Jurkat, Clone E6-1 (cell line): ENCODE results near the gene PSMB1. TPM values are rescaled to one million over a fixed set of nuclear protein-coding genes. Genes with fewer than 3 reads are reported as not detected.

ENCODE experiments used
- DNase-seq: peaks from one replicate; pipeline ENCODE4 v3.0.0-alpha.2; 2011; ENCODE audit warnings: low read depth, low spot score
- H3K4me3 ChIP-seq: 2 replicates; pipeline ENCODE4 v1.5.1; 2011; ENCODE audit warnings: mild to moderate bottlenecking, low read length, control low read depth, moderate library complexity
- polyA plus RNA-seq: library from polyadenylated mRNA; unstranded; fragments of >200 nt; gene quantifications from one replicate; pipeline ENCODE4 v1.2.1, GENCODE V29; 2012; ENCODE audit warnings: missing spikeins; ENCODE audit not compliant: insufficient read length, insufficient read depth

PSMB1 gene
- polyA plus RNA-seq, result 445 TPM

DNA sequence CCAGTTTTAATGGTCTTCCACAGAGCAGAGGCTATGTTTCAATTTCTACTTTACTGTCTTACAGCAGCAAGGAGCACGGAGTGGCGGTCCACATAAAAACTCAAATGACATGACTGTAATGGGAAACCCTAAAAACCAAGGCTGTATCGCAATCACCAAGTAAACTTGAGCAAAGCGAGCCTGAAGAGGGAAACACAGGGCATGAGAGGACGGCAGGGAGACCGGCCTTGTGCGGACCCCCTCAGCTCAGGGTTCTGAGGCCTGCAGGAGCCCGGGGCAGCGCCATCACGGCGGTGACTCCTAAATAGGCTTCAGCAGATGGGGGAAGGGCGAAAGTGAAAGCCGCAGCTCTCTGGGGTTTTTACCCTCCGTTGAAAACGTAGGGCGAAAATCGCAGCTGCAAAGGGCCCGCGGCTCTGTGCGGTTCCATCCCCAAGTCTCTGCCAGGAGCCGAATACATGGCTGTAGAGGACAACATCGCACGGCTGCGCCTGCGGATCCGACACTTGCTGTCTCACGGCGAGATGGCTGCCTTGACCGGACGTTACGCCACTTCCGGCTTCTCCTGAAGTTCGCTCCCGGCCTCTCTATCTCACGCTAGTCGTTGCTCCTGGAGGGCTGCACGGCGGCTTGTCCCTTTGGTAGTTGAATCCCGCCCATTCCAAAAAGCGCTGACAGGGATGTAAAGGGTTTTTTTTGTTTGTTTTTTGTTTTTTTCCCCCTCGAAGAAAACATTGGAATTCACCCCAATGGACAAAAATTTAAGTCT lies at the start of gene PSMB1:
TSS of gene PSMB1 (minus strand) at position 543 of the 769 bp plus-strand sequence. CDS start at position 478, 65 bp downstream.
- DNase-seq, result peak; percentile 83
- H3K4me3 ChIP-seq, result peak within 1 kb of the TSS; percentile 96

DNA sequence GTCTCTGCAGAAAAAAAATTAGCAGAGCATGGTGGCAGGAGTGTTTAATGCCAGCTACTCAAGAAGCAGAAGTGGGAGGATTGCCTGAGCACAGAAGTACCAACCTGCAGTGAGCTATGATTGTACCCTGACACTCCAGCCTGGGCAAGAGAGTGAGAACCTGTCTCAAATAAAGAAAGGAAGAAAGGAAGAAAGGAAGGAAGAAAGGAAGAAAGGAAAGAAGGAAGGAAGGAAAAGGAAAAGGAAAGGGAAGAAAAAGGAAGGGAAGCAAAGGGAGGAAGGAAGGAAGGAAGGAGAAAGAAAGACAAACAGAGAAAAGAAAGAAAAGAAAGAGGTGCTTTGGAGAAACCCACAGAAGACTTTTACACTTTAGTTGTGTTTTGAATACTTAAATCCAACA lies 44.2 kb upstream of the PSMB1 start:
- H3K4me3 ChIP-seq, result no peak overlapping the region
- no peak for DNase-seq

DNA sequence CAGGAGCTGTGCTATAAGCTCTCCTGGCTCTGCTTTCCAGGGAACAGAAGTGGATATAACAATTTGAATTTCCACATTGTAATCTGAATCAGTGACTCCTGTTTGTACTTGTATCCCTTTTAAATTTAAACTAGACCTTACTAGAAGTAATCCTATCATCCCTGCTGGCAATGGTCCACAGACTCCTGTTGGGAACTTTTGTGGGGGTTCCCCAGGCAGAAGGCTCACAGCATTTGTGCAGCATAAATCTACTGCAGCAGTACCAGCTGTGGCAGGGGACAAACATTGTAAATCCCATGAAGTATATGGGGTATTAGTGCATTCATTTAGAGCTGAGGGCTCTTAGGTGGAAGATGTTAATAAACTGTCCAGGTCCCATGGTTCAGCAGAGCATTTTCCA lies 43.3 kb upstream of the PSMB1 start:
- H3K4me3 ChIP-seq, result no peak overlapping the region
- no peak for DNase-seq

DNA sequence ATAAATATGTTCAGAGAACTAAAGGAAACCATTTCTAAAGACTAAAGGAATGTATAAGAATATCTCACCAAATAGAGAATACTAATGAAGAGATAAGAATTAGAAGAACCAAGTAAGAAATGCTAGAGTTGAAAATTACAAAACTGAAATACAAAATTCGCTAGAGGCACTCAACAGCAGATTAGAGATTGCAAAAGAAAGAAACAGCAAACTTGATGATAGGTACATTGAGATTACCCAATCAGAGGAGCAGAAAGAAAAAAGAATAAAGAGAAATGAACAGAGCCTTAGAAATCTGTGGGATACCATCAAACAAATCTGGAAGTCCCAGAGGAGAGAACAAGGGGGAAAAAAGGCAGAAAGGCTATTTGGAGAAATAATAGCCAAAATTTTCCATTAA lies 37.6 kb upstream of the PSMB1 start:
- no peak for DNase-seq

DNA sequence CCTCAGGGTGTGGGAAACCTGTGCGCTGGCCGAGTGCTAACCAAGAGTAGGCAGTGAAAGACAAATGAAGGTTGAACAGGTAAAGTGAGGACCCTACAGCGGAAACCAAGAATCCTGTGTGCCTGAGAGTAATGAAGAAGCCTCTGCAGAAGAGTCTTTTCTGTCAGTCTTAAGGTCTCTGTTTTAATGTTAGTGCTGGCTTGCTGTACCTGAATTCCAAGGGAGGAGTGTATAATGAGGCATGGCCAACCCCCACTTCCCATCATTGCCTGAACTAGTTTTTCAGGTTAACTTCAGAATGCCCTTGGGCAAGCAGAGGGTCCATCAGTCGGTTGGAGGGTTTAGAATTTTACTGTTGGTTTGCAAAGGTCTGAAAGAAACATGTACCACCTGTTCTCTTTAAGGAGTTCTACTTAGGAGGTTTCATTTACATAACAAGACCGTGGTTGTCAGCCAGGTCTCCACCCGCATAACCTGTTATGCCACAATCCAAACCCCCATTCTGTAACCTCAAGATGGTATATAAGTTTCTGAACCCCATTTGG lies 31.9 kb upstream of the PSMB1 start:
- no peak for DNase-seq

More for the DNA sequence above, 37.6 kb upstream of the PSMB1 start:
- H3K4me3 ChIP-seq, result no peak overlapping the region

DNA sequence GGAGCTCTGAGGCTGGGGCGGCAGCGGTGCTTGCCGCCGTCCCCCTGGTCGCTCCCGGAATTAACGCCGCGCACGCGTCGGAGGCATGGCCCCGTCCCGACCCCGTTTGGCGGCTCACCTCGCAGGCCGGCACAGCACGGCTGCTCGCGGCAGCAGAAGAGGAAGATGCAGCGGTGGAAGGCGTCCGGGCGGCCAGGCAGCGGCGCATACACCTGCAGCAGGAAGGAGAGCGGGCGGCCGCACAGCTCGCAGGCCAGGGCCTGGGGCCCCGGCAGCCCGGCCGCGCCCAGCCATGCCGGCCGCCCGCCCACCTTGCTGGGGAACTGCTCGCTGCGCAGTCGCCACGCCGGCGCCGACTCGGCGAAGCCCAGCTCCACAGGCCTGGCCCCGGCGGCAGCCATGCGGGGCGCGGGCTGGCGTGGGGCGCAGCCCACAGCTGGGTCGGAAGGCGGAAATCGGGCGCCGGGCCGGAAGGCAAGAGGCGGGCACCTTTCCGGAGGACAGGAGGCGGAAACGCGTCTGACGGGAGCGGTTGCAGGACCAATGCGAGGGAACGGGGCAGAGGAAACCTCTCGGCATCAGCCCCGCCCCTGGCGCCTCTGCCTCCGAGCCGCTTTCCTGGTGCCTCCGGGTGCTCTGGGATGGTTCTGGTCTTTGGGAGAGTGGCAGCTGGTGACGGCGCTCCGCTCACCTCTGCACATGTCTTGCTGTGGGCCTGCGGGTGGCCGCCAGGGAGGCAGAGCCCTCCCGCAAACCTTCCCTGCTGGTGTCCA lies 31.3 kb upstream of the PSMB1 start, which contains the start of gene PDCD2:
TSS of gene PDCD2 (minus strand) at position 457 of the 773 bp plus-strand sequence. CDS start at position 401, 56 bp downstream.
- peak within 1 kb of the TSS; percentile 74 for H3K4me3 ChIP-seq
- peak; percentile 88 for DNase-seq

More for the DNA sequence above, 31.9 kb upstream of the PSMB1 start:
- peak overlapping the region; percentile 74 for H3K4me3 ChIP-seq

DNA sequence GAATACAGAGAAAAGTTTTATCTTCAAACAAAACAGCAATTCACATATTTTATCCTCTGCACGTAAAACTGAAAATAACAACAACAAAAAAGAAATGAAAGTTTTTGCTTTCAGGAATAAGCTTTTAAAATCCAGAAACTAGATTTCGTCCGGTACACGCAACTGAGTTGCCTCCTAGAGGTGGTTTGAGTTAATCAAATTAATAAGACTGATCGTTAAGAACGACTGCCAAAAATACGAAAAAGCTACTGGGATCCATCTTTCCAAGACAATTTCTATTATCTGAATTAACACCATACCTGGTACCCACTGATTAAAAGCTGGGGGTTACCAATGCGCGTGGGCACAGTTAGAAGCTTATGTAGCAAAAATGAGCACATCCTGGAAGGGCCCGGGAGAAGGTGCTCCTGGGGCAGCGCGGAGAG lies 30.7 kb upstream of the PSMB1 start:
- H3K4me3 ChIP-seq, result peak overlapping the region; percentile 74
- DNase-seq, result peak; percentile 24

DNA sequence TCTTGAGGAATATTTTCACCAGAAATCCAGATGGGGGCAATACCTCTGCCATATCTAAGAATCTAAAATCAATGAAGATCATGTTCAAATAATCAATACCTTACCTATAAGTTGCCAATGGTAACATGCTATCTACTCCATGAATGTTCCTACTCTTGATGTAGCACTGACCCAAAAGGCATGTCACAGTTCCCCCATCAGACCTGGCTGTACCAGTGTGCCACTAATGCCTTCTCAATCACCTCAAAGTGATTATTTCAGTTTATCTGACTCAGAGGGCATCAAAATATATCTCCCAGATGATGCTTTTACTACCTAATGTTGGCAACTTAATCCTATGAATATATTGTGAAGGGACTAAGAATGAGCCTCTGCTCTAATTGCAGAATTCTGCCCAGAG lies 25.8 kb upstream of the PSMB1 start:
- no peak overlapping the region for H3K4me3 ChIP-seq

DNA sequence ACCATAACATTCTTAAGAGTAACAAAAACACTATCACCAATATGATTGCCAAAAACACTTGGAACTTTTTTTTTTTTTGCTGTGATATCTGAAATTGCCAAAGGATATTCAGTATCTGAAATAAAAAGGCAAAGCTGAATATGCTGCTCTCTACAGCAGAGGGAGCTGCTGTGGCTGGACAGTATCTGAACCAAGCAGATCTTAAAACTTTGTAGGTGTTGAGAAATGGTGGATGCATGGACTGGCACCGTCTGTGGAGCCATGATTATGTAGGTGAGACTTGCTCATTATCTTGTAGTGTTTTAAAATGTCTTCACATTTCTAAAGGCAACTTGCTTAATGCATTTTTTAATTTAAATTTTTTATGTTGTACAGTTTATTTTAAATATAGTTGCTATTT lies 22.1 kb upstream of the PSMB1 start:
- DNase-seq, result no peak
- no peak overlapping the region for H3K4me3 ChIP-seq

More for the DNA sequence above, 25.8 kb upstream of the PSMB1 start:
- DNase-seq, result no peak

DNA sequence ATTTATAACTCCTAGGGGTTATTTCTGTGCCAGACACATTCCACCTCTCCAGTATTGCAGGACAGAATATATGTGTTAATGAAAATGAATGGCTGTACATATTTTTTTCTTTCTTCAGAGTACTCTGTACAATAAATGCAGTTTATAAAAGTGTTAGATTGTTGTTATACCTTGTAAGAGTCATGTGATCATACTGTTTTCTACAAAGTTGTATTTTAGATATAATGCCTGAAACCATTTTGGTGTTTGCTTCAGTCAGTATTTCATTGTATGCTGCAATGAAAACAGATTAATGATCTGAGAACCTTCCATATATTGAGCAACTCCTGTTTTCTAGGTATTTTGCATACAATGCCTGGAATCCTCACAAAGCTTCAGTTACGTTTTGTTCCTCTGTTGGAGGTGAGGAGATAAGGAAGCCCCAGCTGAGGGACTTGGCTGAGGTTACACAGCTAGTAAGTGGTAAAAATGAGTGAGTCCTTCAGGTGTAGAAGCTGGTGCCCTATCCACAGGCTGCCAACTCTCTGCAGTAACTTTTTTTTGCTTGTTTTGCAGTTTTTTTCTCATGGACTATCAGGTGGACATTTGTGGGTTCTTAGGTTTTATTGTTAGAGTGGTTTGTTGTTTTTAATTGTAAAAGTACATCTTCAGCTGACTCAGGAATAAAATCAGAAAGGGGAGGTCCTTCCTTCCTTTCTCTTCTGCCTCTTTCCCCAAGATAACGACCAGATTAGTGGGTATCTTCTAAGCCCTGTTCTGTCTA lies 19.8 kb upstream of the PSMB1 start:
- no peak for DNase-seq
- no peak overlapping the region for H3K4me3 ChIP-seq

DNA sequence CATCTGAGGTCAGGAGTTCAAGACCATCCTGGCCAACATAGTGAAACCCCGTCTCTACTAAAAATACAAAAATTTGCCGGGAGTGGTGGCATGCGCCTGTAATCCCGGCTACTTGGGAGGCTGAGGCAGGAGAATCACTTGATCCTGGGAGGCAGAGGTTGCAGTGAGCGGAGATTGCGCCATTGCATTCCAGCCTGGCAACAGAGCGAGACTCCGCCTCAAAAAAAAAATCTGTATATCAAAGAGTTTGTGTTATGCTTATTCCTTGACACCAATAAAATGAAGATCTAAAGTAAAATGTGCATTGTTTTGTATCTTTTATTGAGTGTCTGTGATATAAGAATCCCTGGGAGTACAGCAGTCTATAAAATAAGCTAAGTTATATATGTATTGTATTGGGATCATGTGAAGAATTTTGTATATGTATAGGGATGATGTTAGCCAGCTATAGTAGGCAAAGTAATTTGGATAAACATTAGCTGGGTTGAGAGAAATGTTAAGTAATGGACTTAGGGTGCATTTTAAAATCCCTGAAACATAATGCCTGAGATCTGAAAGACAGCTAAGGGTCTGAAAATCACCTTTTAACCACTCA lies 11.9 kb upstream of the PSMB1 start:
- no peak for DNase-seq
- H3K4me3 ChIP-seq, result no peak overlapping the region

DNA sequence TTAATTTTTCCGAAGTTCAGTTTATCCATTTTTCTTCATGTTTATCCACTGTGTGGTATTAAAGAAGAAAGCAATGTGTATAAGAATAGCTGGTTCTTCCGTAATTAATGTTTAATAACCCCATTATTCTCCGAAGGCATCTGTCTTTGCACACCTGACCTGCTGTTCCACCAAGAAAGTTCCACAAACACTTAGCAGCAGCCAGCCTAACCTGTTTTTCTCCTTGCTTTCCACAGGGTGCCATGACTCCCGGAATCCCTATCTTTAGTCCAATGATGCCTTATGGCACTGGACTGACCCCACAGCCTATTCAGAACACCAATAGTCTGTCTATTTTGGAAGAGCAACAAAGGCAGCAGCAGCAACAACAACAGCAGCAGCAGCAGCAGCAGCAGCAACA lies 8.4 kb upstream of the PSMB1 start:
- no peak overlapping the region for H3K4me3 ChIP-seq
- no peak for DNase-seq

DNA sequence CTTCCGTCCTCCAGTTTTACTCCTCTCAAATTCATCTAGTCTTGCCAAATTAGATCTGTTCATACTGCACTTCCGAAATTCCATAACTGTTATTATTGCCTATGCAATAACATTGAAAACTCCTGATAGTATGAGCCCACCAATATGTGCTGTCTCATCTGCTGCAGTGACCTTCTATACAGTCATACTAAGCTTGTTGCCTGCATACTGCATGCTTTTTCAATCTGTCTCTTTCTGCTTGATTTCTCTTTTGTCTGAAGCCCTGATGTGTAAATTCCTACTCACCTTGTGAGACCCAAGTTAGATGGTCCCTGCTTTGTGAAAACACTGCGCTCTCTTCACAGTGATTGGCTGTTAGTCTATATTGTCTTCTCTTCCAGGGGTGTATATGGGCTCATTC lies 2.2 kb upstream of the PSMB1 start:
- DNase-seq, result no peak
- peak overlapping the region; percentile 96 for H3K4me3 ChIP-seq

DNA sequence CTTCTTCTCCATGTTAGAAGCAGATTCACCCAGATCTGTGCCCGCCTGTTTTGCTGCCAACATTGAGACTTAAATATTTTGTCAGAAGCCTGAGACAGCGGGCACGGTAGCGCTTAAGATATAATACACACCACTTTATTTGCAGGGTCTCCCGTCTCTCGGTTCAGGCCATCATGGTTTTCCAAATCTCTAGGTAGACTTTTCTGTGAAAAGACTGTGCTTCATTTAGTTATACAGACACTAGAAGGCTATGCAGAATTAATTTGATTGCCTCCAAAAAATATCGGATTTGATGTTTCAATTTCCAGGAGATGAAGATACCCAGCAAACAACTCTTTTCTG lies 1.7 kb upstream of the PSMB1 start:
- DNase-seq, result no peak
- H3K4me3 ChIP-seq, result peak overlapping the region; percentile 96

DNA sequence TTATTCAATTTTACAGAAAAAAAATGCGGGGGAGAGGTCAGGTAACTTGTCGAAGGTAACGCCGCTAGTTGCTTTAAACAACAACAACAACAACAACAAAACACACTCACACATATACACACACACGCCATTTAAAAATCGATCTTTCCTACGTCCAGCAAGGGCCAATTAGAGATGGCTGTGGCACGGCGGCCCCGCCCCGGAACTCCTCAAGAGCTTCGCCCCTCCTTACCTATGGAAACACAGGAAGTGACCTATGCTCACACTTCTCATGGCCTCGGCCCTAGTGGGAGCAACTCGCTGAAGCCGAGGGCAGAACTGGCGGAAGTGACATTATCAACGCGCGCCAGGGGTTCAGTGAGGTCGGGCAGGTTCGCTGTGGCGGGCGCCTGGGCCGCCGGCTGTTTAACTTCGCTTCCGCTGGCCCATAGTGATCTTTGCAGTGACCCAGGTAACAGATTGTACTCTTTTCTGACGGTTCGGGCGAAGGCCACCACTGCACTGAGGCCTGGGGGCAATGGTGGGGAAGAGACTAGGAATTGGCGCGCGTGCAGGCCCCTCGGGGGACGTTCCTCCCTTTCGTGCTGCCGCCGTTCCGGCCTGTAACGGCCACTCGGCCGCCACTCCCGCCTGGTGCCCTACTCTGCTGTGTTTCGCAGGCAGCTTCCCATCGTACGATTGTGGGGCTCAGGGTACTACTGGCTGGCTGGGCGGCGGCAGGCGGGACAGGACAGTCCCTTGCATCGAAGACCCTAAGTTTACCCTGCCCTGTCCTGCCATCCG lies 1.1 kb upstream of the PSMB1 start, which contains the start of gene TBP:
TSS of gene TBP (plus strand) at position 357 of the 783 bp plus-strand sequence. CDS start 2,661 bp downstream, outside the sequence.
- peak within 1 kb of the TSS; percentile 96 for H3K4me3 ChIP-seq
- DNase-seq, result peak; percentile 97

DNA sequence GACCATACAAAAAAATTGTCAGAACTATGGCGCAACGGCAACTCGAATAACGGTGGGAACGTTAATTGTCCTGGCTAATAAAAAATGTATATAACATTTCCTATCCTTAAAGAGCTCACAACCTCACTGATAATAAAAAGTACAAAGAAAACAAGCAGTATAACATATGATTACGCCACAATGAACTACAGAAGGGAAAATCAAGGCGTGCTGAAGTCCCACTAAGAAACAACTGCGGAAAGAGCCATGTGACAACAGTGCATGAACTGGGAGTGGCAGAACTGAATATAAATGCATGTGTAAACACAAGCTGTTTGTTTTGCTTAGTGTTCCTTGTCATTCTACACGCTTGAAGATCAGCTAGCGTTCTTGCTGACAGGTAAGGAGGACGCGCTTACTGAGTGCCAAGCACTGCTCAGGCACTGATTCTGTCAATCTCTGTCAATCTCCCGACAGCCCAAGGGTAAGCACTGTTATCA lies 466 bp upstream of the PSMB1 start:
- H3K4me3 ChIP-seq, result peak overlapping the region; percentile 96
- no peak for DNase-seq

DNA sequence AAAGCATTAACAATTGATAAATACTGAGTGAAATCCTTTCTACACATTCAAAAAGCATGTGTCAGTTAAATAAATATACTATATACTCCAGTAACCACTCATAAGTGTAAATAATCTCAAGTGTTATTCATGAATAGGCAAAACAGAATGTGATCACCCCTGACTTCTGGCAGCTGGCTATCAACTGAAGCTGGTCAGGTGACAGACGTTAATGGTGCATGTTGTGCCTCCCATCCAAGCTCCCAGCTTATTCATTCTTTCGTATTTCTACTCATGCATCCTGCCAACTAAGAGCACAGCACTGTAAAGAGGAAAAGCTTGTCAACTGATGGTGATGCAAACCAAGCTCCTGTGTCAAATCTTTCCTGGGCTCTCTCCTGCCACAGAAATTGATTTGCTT lies 7.7 kb downstream of the PSMB1 start:
- no peak for DNase-seq
- H3K4me3 ChIP-seq, result no peak overlapping the region
